Vagina (tissue), 2 donors: ENCODE data around the gene TMEM114. TPM values are rescaled to one million over a fixed set of nuclear protein-coding genes. Genes with fewer than 3 reads are reported as not detected.

Experiments used
- DNase-seq, 2 donors: peaks; one replicate each; pipeline ENCODE4 v3.0.0-alpha.2; 2017; ENCODE audit errors: extremely low spot score in 2 of 2
- H3K27ac ChIP-seq: fragments of 200-600 bp; sonication (generic); one replicate; pipeline ENCODE4 v1.5.1; 2019
- H3K27me3 ChIP-seq: fragments of 200-600 bp; sonication (generic); one replicate; pipeline ENCODE4 v1.5.1; 2019
- H3K36me3 ChIP-seq, 2 donors: fragments of 200-600 bp; sonication (generic); one replicate each; pipeline ENCODE4 v1.5.1; 2017 to 2019
- H3K4me1 ChIP-seq: fragments of 200-600 bp; sonication (generic); one replicate; pipeline ENCODE4 v1.5.1; 2019
- H3K4me3 ChIP-seq, 2 donors: fragments of 200-600 bp; sonication (generic); 1 replicate in 1 of 2; 2 replicates in 1 of 2; pipeline ENCODE4 v1.5.1; 2016 to 2019
- H3K9me3 ChIP-seq: fragments of 200-600 bp; sonication (generic); one replicate; pipeline ENCODE4 v1.5.1; 2019
- CTCF ChIP-seq, 3 experiments: fragments of 450-650 bp in 2 of 3; fragments of 200-600 bp in 1 of 3; sonication (generic) in 1 of 3; IDR thresholded peaks; one replicate each; pipeline ENCODE4 v1.5.1; 2017 to 2019; ENCODE audit warnings: antibody characterized with exemption in 3 of 3, mild to moderate bottlenecking in 2 of 3, moderate library complexity in 2 of 3
- POLR2A ChIP-seq, 2 donors: fragments of 450-650 bp; IDR thresholded peaks; one replicate each; pipeline ENCODE4 v1.6.1; 2017; ENCODE audit warnings: antibody characterized with exemption in 2 of 2, mild to moderate bottlenecking in 2 of 2, moderate library complexity in 2 of 2
- POLR2AphosphoS5 ChIP-seq, 2 donors: sonication (generic); formaldehyde crosslinking; IDR thresholded peaks; one replicate each; pipeline ENCODE4 v1.9.0; 2017; ENCODE audit warnings: antibody characterized with exemption in 2 of 2, mild to moderate bottlenecking in 2 of 2, low read depth in 1 of 2; ENCODE audit not compliant: insufficient read depth in 1 of 2
- intact Hi-C: fragments of 100-400 bp; cut with DNase I; formaldehyde crosslinking; loops from one replicate; pipeline ENCODE4 v1.15.1; 2023
- total RNA-seq: library from RNA; depleted of rRNA; stranded (reverse); fragments of >200 nt; gene quantifications from one replicate; pipeline ENCODE4 v1.2.3, GENCODE V29; 2016

The TMEM114 gene
- total RNA-seq, 1 donor from 2014 or later: not detected

DNA sequence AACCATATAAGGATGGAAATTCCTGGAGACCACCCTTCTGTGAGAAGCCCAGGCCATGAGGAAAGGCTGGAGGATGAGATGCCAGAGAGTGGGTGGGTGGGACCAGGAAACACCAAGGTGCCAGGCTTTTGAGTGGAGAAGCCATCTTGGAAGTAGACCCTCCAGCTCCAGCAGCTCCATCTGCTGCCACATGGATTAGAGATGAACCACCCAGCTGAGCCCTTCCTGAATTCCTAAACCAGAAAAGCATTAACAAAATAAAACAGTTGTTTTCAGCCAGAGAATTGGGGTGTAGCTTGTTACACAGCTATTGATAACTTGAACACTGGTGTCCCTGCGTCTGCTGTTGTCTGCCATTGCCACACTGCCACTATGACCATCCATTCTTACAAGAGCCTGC is 6.3 kb upstream of the TMEM114 start:
- Histone ChIP-seq H3K27me3 (no peaks in the 10 kb centered on the region), H3K4me3 (no peak overlapping the region), H3K36me3 (no peaks in the 10 kb centered on the region), H3K9me3 (peaks cover 5% of the 10 kb centered on the region), H3K4me1 (no peaks in the 10 kb centered on the region), H3K27ac (no peak overlapping the region)
- DNase-seq: no peak
- intact Hi-C loops: no loop called here
- TF ChIP-seq POLR2A (IDR thresholded peaks at IDR 0.05) (no peak), POLR2AphosphoS5 (IDR thresholded peaks at IDR 0.05; ENCODE audit: insufficient read depth in 1 of 2, low read depth in 1 of 2) (no peak), CTCF (IDR thresholded peaks at IDR 0.05) (no peak)

DNA sequence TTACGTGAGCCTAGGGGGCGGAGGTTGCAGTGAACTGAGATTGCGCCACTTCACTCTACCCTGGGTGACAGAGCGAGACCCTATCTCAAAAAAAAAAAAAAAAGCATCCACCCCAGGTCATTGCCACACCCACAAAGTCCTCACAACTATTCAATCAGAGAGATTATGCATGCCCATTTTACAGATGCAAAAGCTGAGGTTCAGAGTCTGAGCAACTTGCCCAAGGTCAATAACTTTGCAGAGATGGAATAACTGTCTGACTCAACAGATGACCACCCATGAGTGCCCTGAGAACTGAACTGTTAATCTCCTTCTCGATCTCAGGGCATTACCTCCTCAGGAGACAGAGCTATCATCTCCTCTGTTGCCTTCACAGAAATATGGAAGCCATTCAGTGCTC is 5.5 kb upstream of the TMEM114 start:
- Histone ChIP-seq H3K4me3 (no peak overlapping the region), H3K27ac (no peak overlapping the region), H3K9me3 (peaks cover 5% of the 10 kb centered on the region), H3K4me1 (no peaks in the 10 kb centered on the region), H3K36me3 (no peaks in the 10 kb centered on the region), H3K27me3 (peaks cover 2% of the 10 kb centered on the region)
- TF ChIP-seq CTCF (IDR thresholded peaks at IDR 0.05): no peak
- TF ChIP-seq POLR2A (IDR thresholded peaks at IDR 0.05): no peak
- TF ChIP-seq POLR2AphosphoS5 (IDR thresholded peaks at IDR 0.05; ENCODE audit: insufficient read depth in 1 of 2, low read depth in 1 of 2): no peak
- intact Hi-C loops: no loop called here
- no peak for DNase-seq

GRCh38 chr16:8594149-8594666 is 3.9 kb upstream of the TMEM114 start:
- intact Hi-C loops: no loop called here
- Histone ChIP-seq H3K36me3 (no peaks in the 10 kb centered on the region), H3K4me3 (no peak overlapping the region), H3K4me1 (peaks cover 7% of the 10 kb centered on the region), H3K27ac (no peak overlapping the region), H3K27me3 (peaks cover 4% of the 10 kb centered on the region), H3K9me3 (peaks cover 5% of the 10 kb centered on the region)
- no peak for DNase-seq
- TF ChIP-seq POLR2AphosphoS5 (IDR thresholded peaks at IDR 0.05; ENCODE audit: insufficient read depth in 1 of 2, low read depth in 1 of 2) (no peak), POLR2A (IDR thresholded peaks at IDR 0.05) (no peak), CTCF (IDR thresholded peaks at IDR 0.05) (no peak)

DNA sequence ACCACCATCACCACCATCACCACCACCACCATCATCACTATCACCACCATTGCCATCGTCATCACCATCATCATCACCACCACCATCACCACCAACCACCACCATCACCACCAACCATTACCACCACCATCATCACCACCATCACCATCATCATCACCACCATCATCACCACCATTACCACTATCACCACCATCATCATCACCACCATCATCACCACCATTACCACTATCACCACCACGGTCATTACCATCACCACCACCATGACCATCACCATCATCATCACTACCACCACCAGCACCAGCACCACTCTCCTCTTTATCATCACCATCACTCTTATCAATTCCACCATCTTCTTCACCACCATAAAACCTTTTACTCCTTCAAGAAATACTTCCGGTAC is 1.1 kb upstream of the TMEM114 start:
- DNase-seq: no peak
- TF ChIP-seq POLR2A (IDR thresholded peaks at IDR 0.05) (no peak), POLR2AphosphoS5 (IDR thresholded peaks at IDR 0.05; ENCODE audit: insufficient read depth in 1 of 2, low read depth in 1 of 2) (no peak)
- Histone ChIP-seq H3K9me3 (peaks cover 2% of the 10 kb centered on the region), H3K4me3 (no peak overlapping the region), H3K27ac (no peak overlapping the region), H3K27me3 (peaks cover 4% of the 10 kb centered on the region), H3K36me3 (no peaks in the 10 kb centered on the region), H3K4me1 (peaks cover 13% of the 10 kb centered on the region)
- intact Hi-C loops: no loop called here

DNA sequence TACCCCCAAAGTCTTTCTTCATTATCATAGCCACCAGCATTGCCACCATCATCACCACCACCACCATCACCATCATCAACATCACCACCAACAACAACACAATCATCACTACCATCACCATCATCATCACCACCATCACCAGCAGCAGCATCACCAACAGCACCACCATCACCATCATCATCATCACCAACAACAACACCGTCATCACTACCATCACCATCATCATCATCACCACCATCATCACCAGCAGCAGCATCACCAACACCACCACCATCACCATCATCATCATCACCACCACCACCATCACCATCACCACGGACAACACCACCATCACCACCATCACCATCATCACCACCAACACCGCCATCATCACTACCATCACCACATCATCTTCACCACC is 500 bp upstream of the TMEM114 start:
- no peaks in the 10 kb centered on the region for H3K9me3 ChIP-seq
- H3K27ac ChIP-seq: no peak overlapping the region
- TF ChIP-seq CTCF (IDR thresholded peaks at IDR 0.05): no peak
- no peak for TF ChIP-seq POLR2AphosphoS5 (IDR thresholded peaks at IDR 0.05; ENCODE audit: insufficient read depth in 1 of 2, low read depth in 1 of 2)
- no peak for TF ChIP-seq POLR2A (IDR thresholded peaks at IDR 0.05)
- no peak for DNase-seq
- H3K4me3 ChIP-seq: no peak overlapping the region
- H3K4me1 ChIP-seq: peaks cover 13% of the 10 kb centered on the region
- no peaks in the 10 kb centered on the region for H3K36me3 ChIP-seq
- intact Hi-C loops: no loop called here
- peaks cover 4% of the 10 kb centered on the region for H3K27me3 ChIP-seq
